HS-27A (cell line): ENCODE measurements around the gene GARNL3.

Experiments
- DNase-seq: peaks from one replicate; pipeline ENCODE4 v3.0.0-alpha.2; 2012; ENCODE audit warnings: low read depth, missing footprints

GARNL3 gene

DNA sequence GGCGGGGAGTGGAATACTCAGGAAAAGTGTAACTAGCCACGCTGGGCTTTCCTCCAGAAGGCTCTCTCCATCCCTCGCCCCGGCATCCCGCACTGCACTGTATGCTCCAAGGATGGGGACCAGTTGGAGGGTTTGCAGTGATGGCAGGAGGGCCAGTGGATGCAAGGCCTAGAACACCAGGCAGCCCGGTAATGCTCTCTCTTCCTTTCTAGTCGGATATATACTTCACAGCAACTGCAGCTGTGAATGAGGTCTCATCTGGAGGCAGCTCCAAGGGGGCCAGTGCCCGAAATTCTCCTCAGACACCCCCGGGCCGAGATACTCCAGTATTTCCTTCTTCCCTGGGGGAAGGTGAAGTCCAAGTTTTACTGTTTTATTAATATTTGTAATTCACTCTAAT, 122.4 kb downstream of the GARNL3 start:
- no peak for DNase-seq

DNA sequence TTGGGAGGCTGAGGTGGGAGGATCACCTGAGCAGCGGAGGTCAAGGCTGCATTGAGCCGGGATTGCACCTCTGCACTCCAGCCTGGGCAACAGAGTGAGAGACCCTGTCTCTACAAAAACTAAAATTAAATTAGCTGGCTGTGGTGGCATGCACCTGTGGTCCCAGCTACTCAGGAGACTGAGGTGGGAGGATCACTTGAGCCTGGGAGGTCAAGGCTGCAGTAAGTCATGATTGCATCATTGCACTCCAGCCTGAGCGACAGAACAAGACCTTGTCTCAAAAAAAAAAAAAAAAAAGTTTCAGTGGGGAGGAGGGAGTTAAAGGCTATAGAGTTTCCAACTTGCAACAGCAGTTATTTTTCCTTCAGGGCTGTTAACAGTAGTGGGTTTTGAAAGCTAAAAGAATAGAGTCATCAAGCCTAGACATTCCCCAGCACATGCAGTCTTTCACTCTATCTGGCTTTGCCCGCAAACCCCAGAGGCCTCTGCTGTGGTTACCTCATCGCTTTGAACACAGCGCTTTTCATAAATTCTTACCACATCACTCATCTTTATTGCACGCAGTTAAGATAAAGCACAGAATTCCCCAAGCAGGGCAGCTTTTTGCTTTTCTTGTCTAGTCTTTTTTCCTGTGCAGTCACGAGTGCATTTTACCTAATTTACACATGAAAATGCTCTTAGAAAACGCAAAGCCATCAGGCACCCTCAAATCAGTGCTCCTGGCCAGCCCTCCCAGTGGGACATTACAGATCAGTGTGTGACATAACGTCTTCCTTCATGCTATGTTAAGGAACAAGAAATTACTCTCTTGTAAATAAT, 123.7 kb downstream of the GARNL3 start:
- peak; percentile 70 for DNase-seq

DNA sequence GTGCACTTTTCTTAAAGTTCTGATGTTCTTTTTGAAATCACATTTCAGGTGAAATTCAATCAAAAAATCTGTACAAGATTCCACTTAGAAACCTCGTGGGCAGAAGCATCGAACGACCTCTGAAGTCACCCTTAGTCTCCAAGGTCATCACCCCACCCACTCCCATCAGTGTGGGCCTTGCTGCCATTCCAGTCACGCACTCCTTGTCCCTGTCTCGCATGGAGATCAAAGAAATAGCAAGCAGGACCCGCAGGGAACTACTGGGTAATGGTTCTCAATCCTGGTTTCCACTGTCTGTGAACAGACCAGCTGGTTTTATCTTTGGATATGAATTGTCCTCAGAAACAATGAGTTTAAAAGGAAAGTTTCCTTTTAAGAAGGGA, 124.3 kb downstream of the GARNL3 start:
- DNase-seq, result no peak

DNA sequence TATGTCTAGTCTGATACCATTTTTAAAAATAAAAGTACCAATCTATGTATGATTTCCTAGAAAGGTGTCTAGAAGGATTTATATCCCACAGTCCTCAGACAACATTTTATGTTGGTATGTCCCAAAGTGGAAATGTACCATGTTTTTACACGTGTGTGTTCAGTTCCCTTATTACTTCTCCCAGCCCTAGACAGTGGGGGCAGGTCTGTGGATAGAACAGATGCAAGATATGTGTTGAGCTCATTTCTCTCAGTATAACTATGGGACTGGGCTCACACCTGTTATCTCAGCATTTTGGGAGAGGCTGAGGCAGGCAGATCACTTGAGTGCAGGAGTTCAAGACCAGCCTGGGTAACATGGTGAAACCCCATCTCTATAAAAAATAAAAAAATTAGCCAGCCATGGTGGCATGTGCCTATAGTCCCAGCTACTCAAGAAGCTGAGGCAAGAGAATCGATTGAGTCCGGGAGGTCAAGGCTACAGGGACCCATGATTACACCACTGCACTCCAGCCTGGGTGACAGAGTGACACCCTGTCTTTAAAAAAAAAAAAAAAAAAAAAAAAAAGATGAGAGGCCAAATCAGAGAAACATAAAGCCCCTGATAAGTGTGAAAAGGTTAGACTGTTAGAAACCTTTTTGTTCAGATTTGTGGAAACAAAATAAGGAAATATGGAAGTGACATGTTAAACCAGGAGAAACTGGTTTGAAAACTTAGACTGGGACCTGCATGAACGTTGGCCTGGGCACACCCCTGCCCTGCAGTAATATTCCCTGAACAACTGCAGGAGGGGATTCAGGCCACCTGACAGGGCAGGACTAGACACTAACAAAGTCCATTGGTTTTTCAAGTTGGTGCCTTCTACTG, 125.0 kb downstream of the GARNL3 start:
- DNase-seq, result no peak

DNA sequence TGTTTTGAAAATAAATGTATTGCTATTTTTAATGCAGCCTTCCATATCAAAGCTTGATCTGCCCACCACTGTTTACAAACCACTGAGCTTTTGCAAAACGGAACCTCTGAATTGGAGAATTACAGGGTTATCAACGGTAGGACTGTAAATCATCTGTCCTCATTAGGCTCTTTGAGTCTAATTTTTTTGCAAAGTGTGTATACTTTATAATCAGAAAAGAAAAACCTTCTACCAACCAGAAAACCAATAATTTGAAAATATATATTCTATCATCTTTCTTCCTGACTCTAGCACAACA, 125.6 kb downstream of the GARNL3 start:
- no peak for DNase-seq

DNA sequence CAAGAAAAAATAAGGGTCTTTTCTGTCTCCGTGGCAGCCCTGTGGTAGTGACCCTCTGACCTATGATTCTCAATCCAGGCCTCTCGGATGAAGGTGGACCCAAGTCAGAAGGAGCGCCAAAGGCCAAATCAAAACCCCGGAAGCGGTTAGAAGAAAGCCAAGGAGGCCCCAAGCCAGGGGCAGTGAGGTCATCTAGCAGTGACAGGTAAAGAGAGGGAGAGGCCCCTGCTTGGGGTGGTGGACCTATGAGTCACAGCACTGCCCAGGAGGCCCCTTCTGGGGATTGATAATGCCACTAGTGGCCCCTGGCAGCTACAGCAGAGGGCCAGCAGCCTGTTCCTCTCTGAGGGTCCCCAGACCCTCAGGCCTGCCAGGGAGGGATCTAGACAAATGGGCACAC, 126.0 kb downstream of the GARNL3 start:
- no peak for DNase-seq

DNA sequence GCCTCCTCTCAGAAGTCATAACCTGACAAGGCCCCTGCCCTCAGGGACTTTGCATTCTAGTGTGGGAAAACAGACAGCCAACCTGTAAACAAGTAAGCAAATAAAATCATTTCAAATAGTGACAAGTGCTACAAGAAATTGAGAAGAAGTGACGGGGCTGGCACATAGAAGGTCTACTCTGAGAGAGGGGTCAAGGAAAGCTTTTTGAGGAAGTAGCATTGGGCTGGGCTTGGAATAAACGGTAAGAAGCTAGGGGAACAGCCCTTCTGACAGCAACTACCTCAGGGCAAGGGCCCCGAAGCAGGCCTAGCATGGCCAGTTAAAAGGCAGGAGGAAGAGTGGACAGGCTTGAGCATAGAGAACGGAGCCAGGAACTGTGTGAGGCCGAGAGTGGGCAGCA, 127.6 kb downstream of the GARNL3 start:
- DNase-seq, result no peak

DNA sequence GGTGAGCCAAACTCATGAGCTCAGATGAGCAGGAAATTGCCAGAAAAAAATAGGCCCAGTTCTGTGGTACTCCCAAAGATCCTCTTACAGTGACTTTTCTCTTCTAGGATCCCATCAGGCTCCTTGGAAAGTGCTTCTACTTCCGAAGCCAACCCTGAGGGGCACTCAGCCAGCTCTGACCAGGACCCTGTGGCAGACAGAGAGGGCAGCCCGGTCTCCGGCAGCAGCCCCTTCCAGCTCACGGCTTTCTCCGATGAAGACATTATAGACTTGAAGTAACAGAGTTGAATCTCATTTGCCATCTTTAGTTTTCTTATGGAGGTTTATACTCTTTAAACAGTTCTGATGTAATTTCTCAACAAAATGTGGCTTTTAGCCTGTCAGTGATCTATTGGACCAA, 128.4 kb downstream of the GARNL3 start:
- DNase-seq, result no peak

DNA sequence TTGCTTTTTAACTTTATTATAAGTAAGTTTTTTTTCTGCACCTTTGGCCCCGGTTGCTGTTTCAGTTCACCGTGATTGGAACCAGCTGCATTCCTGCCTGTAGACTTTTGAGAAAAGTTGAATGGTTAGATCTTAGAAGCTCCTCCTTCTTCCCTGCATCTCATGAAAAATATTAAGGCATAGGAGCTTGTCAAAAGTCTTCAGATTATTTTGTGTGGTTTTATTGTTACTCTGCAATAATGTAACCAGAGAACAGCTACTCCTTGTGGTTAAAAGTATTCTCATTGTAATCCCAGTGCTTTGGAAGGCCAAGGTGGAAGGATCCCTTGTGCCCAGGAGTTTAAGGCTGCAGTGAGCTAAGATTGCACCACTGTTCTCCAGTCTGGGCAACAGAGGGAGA, 129.1 kb downstream of the GARNL3 start:
- no peak for DNase-seq

DNA sequence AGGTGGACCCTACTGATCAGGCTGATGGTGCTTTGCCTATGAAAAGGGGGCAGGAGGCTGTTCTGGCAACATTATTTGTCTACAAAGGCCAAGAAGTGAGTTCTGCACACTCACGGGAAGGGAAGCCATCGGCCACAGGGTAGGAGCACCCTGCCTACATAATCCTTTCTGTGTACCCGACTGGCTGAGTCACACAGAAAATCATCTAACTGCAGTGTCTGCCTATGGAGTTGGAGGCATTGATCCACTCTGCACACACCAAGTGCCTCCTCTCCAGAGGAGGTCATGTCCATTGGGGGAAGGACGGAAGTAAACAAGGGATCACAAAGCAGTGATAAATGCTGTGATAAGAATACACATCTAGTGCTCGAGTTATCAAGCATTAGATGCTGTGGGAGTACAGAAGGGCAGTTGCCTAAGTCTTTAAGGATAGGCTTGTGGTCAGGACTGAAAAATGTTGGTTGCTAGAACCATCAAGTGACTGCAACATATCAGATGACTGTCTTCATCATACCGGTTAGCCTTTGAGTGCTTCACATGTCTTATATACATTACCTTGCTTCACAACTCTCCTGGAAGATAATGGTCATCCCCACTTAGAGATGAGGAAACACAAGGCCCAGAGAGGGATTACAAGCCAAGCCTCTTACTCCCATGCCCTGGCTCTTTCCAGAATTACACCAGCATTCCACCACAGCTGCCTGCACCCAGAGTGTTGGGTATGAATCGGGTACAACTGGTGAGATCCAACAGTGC, 131.1 kb downstream of the GARNL3 start:
- no peak for DNase-seq

DNA sequence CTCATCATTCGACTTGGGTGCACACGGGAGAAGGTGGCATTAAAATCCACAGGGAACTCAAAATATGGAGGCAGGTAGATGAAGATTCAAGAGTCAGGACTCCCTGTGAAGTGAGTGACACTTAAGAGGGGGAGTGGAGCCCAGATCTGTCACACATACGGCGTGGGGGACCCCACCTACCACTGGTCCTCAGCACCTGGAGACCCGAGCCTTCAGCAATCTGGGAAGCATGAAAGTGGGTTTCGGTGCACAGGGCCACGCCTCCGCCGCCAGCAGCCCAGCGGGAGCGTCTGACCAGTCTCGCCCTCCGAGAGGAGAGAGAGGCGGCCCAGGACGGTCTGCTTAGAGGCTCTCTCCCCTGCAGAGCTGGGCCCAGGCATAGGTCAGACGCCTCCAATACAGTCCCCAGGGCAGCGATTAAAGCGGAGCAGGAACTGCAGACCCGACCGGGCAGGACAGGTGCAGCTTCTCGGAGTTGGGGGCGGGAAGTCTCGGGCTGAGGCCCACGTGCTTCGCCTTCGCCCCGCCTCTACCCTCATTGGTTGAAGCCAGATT, 131.8 kb downstream of the GARNL3 start:
- DNase-seq, result no peak

DNA sequence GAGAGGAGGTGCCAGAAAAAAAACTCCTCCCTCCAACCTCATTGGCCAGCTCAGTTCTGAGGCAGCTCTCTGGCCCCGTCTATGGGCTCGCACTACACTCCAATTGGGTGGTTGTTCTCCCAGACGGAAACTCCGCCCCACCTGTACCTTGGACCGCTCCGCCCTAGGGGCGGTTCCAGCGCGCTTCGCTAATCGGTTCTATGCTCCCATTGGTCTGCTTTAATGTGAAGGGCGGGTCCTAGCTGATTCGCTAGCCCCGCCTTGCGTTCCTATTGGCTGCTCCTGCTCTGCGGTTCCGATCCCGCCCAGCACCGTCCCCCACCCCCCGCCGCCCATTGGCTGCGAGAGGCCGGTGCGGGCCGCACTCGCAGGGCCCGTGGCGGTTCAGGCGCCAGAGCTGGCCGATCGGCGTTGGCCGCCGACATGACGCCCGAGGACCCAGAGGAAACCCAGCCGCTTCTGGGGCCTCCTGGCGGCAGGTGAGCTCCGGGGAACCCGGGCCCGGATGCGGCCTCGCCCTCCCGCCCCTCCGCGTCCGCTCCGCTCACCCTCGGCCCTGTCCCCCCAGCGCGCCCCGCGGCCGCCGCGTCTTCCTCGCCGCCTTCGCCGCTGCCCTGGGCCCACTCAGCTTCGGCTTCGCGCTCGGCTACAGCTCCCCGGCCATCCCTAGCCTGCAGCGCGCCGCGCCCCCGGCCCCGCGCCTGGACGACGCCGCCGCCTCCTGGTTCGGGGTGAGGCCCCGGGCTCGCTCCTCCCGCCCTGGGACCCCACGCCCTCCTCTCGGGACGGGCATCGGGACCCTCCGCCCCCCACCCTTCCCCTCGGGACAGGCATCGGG, 132.5 kb downstream of the GARNL3 start, which contains the start of gene SLC2A8:
TSS of gene SLC2A8 (plus strand) at position 362 of the 838 bp plus-strand sequence. CDS start at position 424, 62 bp downstream.
- DNase-seq, result peak; percentile 85

DNA sequence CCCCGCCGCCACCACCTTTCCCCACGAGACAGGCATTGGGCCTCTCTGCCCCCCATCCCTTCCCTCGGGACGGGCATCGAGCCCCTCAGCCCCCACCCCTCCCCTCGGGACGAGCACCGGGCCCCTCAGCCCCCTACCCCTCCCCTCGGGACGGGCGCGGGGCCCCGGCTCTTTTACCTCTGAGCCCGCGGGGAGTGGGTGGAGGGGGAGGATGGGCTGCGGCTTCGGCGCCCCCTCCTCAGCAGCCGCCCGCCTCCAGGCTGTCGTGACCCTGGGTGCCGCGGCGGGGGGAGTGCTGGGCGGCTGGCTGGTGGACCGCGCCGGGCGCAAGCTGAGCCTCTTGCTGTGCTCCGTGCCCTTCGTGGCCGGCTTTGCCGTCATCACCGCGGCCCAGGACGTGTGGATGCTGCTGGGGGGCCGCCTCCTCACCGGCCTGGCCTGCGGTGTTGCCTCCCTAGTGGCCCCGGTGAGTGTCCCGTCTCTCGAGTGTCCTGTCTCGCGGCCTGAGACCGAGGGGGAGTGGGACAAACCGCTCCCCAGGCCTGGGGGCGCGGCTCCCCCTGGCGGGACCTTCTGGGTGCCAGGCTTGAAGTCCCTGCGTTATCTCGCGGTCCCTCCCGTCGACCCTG, 133.2 kb downstream of the GARNL3 start:
- no peak for DNase-seq

DNA sequence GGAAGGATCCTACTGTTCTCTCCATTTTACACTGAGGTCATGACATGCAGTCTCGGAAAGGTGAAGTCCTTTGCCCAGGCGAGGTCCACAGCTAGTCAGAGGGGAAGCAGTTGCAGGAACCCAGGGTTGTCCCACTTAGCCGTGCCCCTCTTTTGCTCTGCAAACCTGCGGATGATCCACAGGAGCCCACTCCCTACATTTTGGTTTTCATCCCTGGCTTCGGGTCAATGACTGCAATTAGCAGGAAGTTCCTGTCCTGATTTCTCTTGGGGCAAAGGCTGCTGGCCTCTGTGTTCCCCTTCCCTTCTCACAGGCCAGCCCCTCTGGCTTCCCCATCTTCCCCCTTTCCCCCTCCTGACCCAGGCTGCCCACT, 133.7 kb downstream of the GARNL3 start:
- no peak for DNase-seq

DNA sequence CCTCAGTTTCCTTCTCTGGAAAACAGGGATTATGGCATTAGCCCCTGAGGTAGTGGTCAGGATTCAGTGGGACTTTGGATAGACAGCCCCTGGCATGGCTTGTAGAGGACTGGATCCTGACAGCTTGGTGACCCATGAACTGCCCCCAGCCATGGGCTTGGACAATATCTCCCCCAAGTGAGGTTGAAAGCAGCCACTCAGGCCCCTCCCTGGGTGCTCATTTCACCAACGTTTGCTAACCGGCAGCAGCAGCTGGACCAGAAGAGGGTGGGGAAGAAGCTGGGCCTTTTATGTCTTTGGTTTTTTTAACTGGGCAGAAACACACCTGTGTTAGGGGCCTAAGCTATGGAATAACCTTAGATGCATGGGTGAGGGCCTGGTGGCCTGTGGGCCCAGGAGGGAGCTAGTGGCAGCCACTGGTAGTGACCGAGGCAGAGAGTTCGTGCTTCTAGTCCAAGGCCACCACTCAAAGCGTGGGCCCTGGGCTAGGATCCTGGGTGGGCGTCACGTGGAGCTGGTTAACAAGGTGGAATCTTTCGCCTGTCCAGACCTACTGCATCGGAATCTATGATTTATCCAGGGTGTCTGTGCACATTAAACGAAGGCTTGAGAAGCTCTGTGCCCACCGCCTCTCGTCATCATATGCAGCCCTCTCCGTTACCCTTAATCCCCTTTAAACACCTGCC, 134.3 kb downstream of the GARNL3 start:
- DNase-seq, result no peak

DNA sequence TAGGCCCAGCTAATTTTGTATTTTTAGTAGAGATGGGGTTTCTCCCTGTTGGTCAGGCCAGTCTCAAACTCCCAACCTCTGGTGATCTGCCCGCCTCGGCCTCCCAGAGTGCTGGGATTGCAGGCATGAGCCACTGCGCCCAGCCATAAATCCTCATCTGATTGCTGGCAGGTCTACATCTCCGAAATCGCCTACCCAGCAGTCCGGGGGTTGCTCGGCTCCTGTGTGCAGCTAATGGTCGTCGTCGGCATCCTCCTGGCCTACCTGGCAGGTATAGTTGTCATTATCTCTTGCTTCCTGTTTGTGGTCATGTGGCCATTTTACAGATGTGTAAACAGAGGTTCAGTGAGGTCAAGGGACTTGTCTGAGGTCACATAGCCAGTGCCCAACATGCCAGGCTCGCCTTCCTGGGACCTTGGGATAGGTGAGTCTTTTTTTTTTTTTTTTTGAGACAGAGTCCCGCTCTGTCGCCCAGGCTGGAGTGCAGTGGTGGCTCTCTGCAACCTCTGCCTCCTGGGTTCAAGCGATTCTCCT, 135.2 kb downstream of the GARNL3 start:
- no peak for DNase-seq

DNA sequence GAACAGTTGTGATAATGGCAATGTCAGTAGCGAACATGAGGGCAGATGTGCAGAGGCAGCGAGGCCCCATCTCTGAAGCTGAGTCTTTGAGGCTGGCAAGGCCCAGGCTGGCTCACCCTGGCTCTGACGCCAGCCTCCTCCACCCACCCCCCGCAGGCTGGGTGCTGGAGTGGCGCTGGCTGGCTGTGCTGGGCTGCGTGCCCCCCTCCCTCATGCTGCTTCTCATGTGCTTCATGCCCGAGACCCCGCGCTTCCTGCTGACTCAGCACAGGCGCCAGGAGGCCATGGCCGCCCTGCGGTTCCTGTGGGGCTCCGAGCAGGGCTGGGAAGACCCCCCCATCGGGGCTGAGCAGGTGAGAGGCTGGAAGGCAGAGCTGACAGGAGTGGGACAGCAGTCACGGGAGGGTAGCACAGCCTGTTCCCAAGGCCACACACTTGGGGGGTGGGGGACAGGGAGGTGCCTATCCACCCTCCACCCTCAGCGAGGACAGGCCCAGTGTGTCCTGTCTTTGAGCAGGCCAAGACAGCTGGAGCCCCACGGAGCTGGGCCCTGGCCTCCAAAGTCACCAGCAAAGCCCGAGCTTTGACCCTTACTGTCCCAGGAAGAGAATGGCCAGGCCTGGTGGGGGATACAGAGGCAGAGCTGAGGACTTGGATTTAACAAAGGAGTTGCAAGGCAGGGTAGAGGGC, 138.0 kb downstream of the GARNL3 start:
- DNase-seq, result no peak

DNA sequence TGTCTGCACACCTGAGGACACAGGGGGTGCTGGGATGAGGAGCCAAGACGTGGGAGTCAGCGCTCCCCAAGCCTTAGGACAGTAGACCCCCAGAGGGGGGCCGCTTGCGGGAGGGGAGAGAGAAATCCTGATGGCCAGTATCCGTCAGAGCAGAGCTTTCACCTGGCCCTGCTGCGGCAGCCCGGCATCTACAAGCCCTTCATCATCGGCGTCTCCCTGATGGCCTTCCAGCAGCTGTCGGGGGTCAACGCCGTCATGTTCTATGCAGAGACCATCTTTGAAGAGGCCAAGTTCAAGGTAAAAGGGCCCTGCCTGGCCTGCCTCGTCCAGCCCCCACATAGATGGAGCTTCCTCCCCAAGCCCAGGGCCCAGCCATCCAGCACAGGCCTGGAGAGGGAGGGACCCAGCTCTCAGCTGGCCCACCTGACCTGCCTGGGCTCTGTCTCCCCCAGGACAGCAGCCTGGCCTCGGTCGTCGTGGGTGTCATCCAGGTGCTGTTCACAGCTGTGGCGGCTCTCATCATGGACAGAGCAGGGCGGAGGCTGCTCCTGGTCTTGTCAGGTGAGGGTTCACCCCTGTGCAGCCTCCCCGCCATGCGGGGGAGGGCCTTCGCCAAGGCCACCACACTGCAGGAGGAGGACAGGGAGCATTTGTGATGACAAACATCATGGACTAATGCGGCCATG, 139.1 kb downstream of the GARNL3 start:
- DNase-seq, result no peak

DNA sequence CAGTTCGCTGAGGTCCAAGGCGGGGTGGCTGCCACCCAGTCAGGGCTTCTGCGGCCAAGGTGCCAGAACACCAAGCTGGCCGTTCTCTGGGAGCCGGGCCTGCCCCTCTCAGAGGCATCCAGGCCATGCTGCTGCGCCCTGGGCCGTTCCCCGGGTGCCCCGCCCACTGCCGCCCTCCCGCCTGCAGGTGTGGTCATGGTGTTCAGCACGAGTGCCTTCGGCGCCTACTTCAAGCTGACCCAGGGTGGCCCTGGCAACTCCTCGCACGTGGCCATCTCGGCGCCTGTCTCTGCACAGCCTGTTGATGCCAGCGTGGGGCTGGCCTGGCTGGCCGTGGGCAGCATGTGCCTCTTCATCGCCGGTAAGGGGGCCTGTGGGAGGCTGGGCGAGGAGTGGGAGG, 140.1 kb downstream of the GARNL3 start:
- no peak for DNase-seq
